ENCODE data around the gene NRL.

DNA sequence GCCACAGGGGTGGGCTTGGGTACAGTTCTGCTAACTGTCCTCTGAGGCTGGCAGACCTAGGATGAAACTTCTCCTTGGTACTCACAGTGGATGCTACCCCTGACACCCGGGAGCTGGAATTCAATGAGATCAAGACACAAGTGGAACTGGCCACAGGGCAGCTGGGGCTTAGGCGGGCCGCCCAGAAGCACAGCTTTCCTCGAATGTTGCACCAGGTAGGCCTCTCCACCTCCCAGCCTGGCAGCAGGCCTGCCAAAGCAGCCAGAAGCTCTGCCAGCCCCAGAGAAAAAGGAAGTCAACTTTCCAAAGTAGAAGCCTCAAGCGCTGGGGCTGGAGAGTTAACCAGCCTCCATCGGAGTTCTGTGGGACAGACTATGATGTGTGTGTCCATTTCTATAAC lies 2.4 kb upstream of the NRL start:
- TF ChIP-seq, protein P1, sequence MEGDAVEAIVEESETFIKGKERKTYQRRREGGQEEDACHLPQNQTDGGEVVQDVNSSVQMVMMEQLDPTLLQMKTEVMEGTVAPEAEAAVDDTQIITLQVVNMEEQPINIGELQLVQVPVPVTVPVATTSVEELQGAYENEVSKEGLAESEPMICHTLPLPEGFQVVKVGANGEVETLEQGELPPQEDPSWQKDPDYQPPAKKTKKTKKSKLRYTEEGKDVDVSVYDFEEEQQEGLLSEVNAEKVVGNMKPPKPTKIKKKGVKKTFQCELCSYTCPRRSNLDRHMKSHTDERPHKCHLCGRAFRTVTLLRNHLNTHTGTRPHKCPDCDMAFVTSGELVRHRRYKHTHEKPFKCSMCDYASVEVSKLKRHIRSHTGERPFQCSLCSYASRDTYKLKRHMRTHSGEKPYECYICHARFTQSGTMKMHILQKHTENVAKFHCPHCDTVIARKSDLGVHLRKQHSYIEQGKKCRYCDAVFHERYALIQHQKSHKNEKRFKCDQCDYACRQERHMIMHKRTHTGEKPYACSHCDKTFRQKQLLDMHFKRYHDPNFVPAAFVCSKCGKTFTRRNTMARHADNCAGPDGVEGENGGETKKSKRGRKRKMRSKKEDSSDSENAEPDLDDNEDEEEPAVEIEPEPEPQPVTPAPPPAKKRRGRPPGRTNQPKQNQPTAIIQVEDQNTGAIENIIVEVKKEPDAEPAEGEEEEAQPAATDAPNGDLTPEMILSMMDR (IDR thresholded peaks at IDR 0.05; ENCODE audit: low read length) = no peak
- no peak for TF ChIP-seq EZH2 (IDR thresholded peaks at IDR 0.05; ENCODE audit: borderline replicate concordance, low read length)
